ENCODE data around the gene ATRNL1. TPM values are rescaled to one million over a fixed set of nuclear protein-coding genes. Genes with fewer than 3 reads are reported as not detected.

ATRNL1 gene
- polyA plus RNA-seq, 3 donors: not detected

GRCh38 chr10:115918812-115919211 is 825.6 kb downstream of the ATRNL1 start:
- no peak overlapping the region for H3K4me3 Mint-ChIP-seq
- no peak overlapping the region for H3K4me2 ChIP-seq (replicated peaks; ENCODE audit: extremely low read depth, low read length, poor library complexity, severe bottlenecking)

GRCh38 chr10:115921795-115922194 is 828.6 kb downstream of the ATRNL1 start:
- Histone ChIP-seq H4K20me1 (ENCODE audit: insufficient read depth, low read length) (no peaks in the 10 kb centered on the region), H3K27ac (ENCODE audit: low read depth in 1 of 2, low read length in 2 of 2) (no peak overlapping the region), H2AFZ (ENCODE audit: insufficient read depth, low read depth, low read length, poor library complexity, severe bottlenecking) (no peak overlapping the region), H3K4me1 (ENCODE audit: control insufficient read depth in 1 of 2, insufficient read depth in 2 of 2, low read length in 2 of 2) (no peaks in the 10 kb centered on the region), H3K9ac (ENCODE audit: insufficient read depth, low read length, poor library complexity, severe bottlenecking) (no peak overlapping the region), H3K27me3 (ENCODE audit: control insufficient read depth in 2 of 2, insufficient read depth in 2 of 2, low read length in 2 of 2) (no peaks in the 10 kb centered on the region), H3K4me3 (replicated peaks in 1 of 3; ENCODE audit: low read depth in 2 of 3, low read length in 3 of 3) (no peak overlapping the region), H3K79me2 (ENCODE audit: insufficient read depth, low read length) (no peaks in the 10 kb centered on the region), H3K4me2 (replicated peaks; ENCODE audit: extremely low read depth, low read length, poor library complexity, severe bottlenecking) (no peak overlapping the region), H3K9me3 (replicated peaks in 1 of 2; ENCODE audit: control insufficient read depth in 1 of 2, insufficient read depth in 1 of 2, low read length in 2 of 2) (peaks cover 0 to 2% of the 10 kb centered on the region in 2 donors), H3K36me3 (replicated peaks in 1 of 2; ENCODE audit: control insufficient read depth in 1 of 2, insufficient read depth in 2 of 2, low read length in 2 of 2) (no peaks in the 10 kb centered on the region)
- WGBS (ENCODE audit: insufficient coverage): 90% methylated on average over 2 of the region's 4 CpGs
- no peak for TF ChIP-seq CTCF (IDR thresholded peaks at IDR 0.05)
- intact Hi-C loops (cut with micrococcal nuclease): no loop called here
- H3K9me3 Mint-ChIP-seq: peaks cover 0 to 9% (median 4%) of the 10 kb centered on the region in 7 donors
- no peak for DNase-seq
- no peaks in the 10 kb centered on the region for H3K4me1 Mint-ChIP-seq
- no peaks in the 10 kb centered on the region for H3K36me3 Mint-ChIP-seq
- no peaks in the 10 kb centered on the region for H3K27me3 Mint-ChIP-seq (ENCODE audit: low read depth in 3 of 3)
- H3K4me3 Mint-ChIP-seq: no peak overlapping the region
- H3K27ac Mint-ChIP-seq: no peak overlapping the region

More at GRCh38 chr10:115918812-115919211, 825.6 kb downstream of the ATRNL1 start:
- no peak overlapping the region for H3K9ac ChIP-seq (ENCODE audit: insufficient read depth, low read length, poor library complexity, severe bottlenecking)
- H3K4me1 Mint-ChIP-seq: no peaks in the 10 kb centered on the region
- H3K4me3 ChIP-seq (replicated peaks in 1 of 3; ENCODE audit: low read depth in 2 of 3, low read length in 3 of 3): no peak overlapping the region
- H4K20me1 ChIP-seq (ENCODE audit: insufficient read depth, low read length): no peaks in the 10 kb centered on the region
- H3K79me2 ChIP-seq (ENCODE audit: insufficient read depth, low read length): no peaks in the 10 kb centered on the region
- H3K36me3 Mint-ChIP-seq: no peaks in the 10 kb centered on the region
- H3K9me3 Mint-ChIP-seq: peaks cover 0 to 5% (median 0%) of the 10 kb centered on the region in 7 donors
- no peak overlapping the region for H3K27ac Mint-ChIP-seq
- H3K27me3 Mint-ChIP-seq (ENCODE audit: low read depth in 3 of 3): no peaks in the 10 kb centered on the region
- no peak for DNase-seq
- no peak overlapping the region for H2AFZ ChIP-seq (ENCODE audit: insufficient read depth, low read depth, low read length, poor library complexity, severe bottlenecking)
- H3K27ac ChIP-seq (ENCODE audit: low read depth in 1 of 2, low read length in 2 of 2): no peak overlapping the region
- no CpG with 5 or more reads among the region's 2 CpGs for WGBS (ENCODE audit: insufficient coverage)
- no peaks in the 10 kb centered on the region for H3K36me3 ChIP-seq (replicated peaks in 1 of 2; ENCODE audit: control insufficient read depth in 1 of 2, insufficient read depth in 2 of 2, low read length in 2 of 2)
- peaks cover 0 to 6% of the 10 kb centered on the region in 2 donors for H3K9me3 ChIP-seq (replicated peaks in 1 of 2; ENCODE audit: control insufficient read depth in 1 of 2, insufficient read depth in 1 of 2, low read length in 2 of 2)
- H3K4me1 ChIP-seq (ENCODE audit: control insufficient read depth in 1 of 2, insufficient read depth in 2 of 2, low read length in 2 of 2): no peaks in the 10 kb centered on the region
- intact Hi-C loops (cut with micrococcal nuclease): no loop called here
- no peaks in the 10 kb centered on the region for H3K27me3 ChIP-seq (ENCODE audit: control insufficient read depth in 2 of 2, insufficient read depth in 2 of 2, low read length in 2 of 2)
- no peak for TF ChIP-seq CTCF (IDR thresholded peaks at IDR 0.05)

Data from CD14-positive monocyte (primary cell).